ENCODE data around the gene SP5. TPM values are rescaled to one million over a fixed set of nuclear protein-coding genes. Genes with fewer than 3 reads are reported as not detected.
A peak's percentile ranks its signal among the peaks of the same experiment; 100 is the strongest.

The SP5 gene
- total and polyA plus RNA-seq, 9 of the 15 experiments (the other 6 are each of a cell fraction or from before 2014, with no cell fraction given) = 0.03 to 1.7 (median 0.16) TPM; not detected in 1

GRCh38 chr2:170695521-170696410 lies 19.4 kb upstream of the SP5 start:
- H3K9me3 ChIP-seq (replicated peaks; ENCODE audit: control insufficient read depth, insufficient read depth, low read depth, low read length) = no peaks in the 10 kb centered on the region
- POLR2A ChIA-PET = interaction anchor here (0.5 to 1.7 kb wide), 5 partner anchors 8 to 1412 kb away, joined by 3 to 7 read pairs (median 3); no protein-coding TSS in a partner anchor
- WGBS (ENCODE audit: insufficient coverage, low coverage, missing lambda C conversion rate) = 20% methylated on average over 6 of the region's 6 CpGs
- CTCF ChIA-PET (ENCODE audit: low intra/inter-chr PET ratio) = no interaction called here
- intact Hi-C loops (cut with micrococcal nuclease) = no loop called here
- H4K20me1 ChIP-seq (replicated peaks; ENCODE audit: control insufficient read depth, insufficient read depth, low read length) = no peaks in the 10 kb centered on the region
- ATAC-seq (no peak), FAIRE-seq (no peak), DNase-seq (ENCODE audit: extremely low read depth in 1 of 4, low spot score in 3 of 4) (no peak)
- no peak for TF ChIP-seq THRAP3 (IDR thresholded peaks at IDR 0.05; ENCODE audit: borderline replicate concordance)
- peak; percentile 50; the same call in 1 of the 2 replicates for TF ChIP-seq PKNOX1 (IDR thresholded peaks at IDR 0.05)
- TF ChIP-seq WHSC1 (IDR thresholded peaks at IDR 0.05; ENCODE audit: low read length) = no peak
- no peak for TF ChIP-seq ZFP30 (CRISPR knock-in tag; IDR thresholded peaks at IDR 0.05; ENCODE audit: borderline replicate concordance)
- TF ChIP-seq ZKSCAN3 (CRISPR knock-in tag; IDR thresholded peaks at IDR 0.05) = no peak
- TF ChIP-seq NBN (IDR thresholded peaks at IDR 0.05; ENCODE audit: low read depth) = no peak
- in situ Hi-C loops (cut with MboI) = no loop called here
- no TSS peak for BruUV-seq (replicated peaks)
- H3K4me2 ChIP-seq (ENCODE audit: insufficient read depth, low read length) = no peak overlapping the region
- H3K4me3 ChIP-seq = no peak overlapping the region
- H3K4me1 ChIP-seq (replicated peaks in 1 of 2; ENCODE audit: control insufficient read depth in 2 of 2, insufficient read depth in 2 of 2, low read length in 2 of 2) = no peaks in the 10 kb centered on the region; a peak in 2 of 5 replicates
- H3K27ac ChIP-seq (ENCODE audit: extremely low read depth, low read depth, low read length) = no peak overlapping the region
- no peaks in the 10 kb centered on the region for H3K27me3 ChIP-seq (ENCODE audit: control insufficient read depth in 2 of 2, insufficient read depth in 2 of 2, low read length in 2 of 2)
- H3K79me2 ChIP-seq (ENCODE audit: control insufficient read depth, insufficient read depth, low read length) = no peaks in the 10 kb centered on the region
- 0 out of 2 replicates have a peak overlapping the region, but pooled peaks have one; percentile 57 for H2AFZ ChIP-seq (ENCODE audit: low read depth, low read length)
- H3K9me1 ChIP-seq (ENCODE audit: control insufficient read depth, insufficient read depth, low read length) = no peaks in the 10 kb centered on the region
- H3K36me3 ChIP-seq (ENCODE audit: control insufficient read depth, insufficient read depth, low read length) = no peaks in the 10 kb centered on the region
- no peak overlapping the region for H3K9ac ChIP-seq (ENCODE audit: insufficient read depth in 1 of 2, low read depth in 2 of 2, low read length in 2 of 2)
